T follicular helper cell (primary cell): Measurements from ENCODE around the gene FPR2.
"Not testable (repeated sequence)": the region's sequence is repeated elsewhere in the genome, so short reads cannot be mapped to it uniquely, and the experiment has no call there.

Experiments
- DNase-seq: peaks from one replicate; pipeline ENCODE4 v3.0.0-alpha.2; 2020; ENCODE audit warnings: low read depth

FPR2 gene

GRCh38 chr19:51805396-51805795, 44.4 kb downstream of the FPR2 start:
- DNase-seq: not testable (repeated sequence)

- not testable (repeated sequence) for DNase-seq
Measured at GRCh38 chr19:51806571-51806970, 45.6 kb downstream of the FPR2 start.

- no peak for DNase-seq
Measured at GRCh38 chr19:51807111-51807701, 46.2 kb downstream of the FPR2 start.

- no peak for DNase-seq
Measured at GRCh38 chr19:51807925-51808324, 46.9 kb downstream of the FPR2 start.

GRCh38 chr19:51808333-51808986, 47.5 kb downstream of the FPR2 start:
- no peak for DNase-seq

GRCh38 chr19:51809787-51810186, 48.8 kb downstream of the FPR2 start:
- no peak for DNase-seq

GRCh38 chr19:51810223-51810622, 49.2 kb downstream of the FPR2 start:
- no peak for DNase-seq

- no peak for DNase-seq
Measured at GRCh38 chr19:51811344-51811743, 50.4 kb downstream of the FPR2 start.

- no peak for DNase-seq
Measured at GRCh38 chr19:51815043-51815442, 54.1 kb downstream of the FPR2 start.

GRCh38 chr19:51816711-51817110, 55.7 kb downstream of the FPR2 start:
- DNase-seq: no peak

GRCh38 chr19:51820011-51820410, 59.0 kb downstream of the FPR2 start:
- DNase-seq: no peak
